Activated naive CD4-positive, alpha-beta T cell treated with Interleukin-2 at 50 U/mL for 16 hours (primary cell): ENCODE results near the gene SCGB2A2.

Experiments
- DNase-seq: peaks from one replicate; pipeline ENCODE4 v3.0.0-alpha.2; 2020

The SCGB2A2 gene

GRCh38 chr11:62307950-62308349 is 38.0 kb downstream of the SCGB2A2 start:
- DNase-seq = no peak

- DNase-seq = no peak
Measured at GRCh38 chr11:62309991-62310390, 40.0 kb downstream of the SCGB2A2 start.

GRCh38 chr11:62315431-62315830 is 45.5 kb downstream of the SCGB2A2 start:
- no peak for DNase-seq

- DNase-seq = no peak
Measured at GRCh38 chr11:62322524-62322923, 52.6 kb downstream of the SCGB2A2 start.
